HepG2 (cell line): ENCODE results near the gene DNM1L. TPM values are rescaled to one million over a fixed set of nuclear protein-coding genes. Genes with fewer than 3 reads are reported as not detected.

Experiments
- ATAC-seq: fragments of 200-7000 bp; cut with Tn5 transposase; 3 replicates; pipeline ENCODE4 v1.9.1; 2020; ENCODE audit warnings: mild to moderate bottlenecking, moderate library complexity
- BruUV-seq: library from RNA; stranded (reverse); fragments of 400-500 nt; replicated peaks from 2 replicates; lab custom pipeline; 2021; lab: Mats Ljungman, UMichigan
- CTCF ChIA-PET: fragments of 300-600 bp; formaldehyde crosslinking; extraction: SDS; loops from one replicate; lab custom pipeline; 2021; ENCODE audit warnings: low total read pairs, inconsistent platforms, low intra/inter-chr PET ratio; lab: Yijun Ruan, JAX
- POLR2A ChIA-PET: fragments of 350-600 bp; sonication (Branson Sonifier 250); formaldehyde crosslinking; loops from one replicate; lab custom pipeline; 2020; ENCODE audit warnings: antibody characterized with exemption, inconsistent platforms; lab: Yijun Ruan, JAX
- DNase-seq: peaks from one replicate; pipeline ENCODE4 v3.0.0-alpha.2; 2015; ENCODE audit warnings: low spot score
- FAIRE-seq: peaks from 3 replicates; lab custom pipeline; 2011; peaks lifted over from hg19 to GRCh38; lab: Jason Lieb, UNC
- H2AFZ ChIP-seq: one replicate; pipeline ENCODE4 v1.6.1; 2011; ENCODE audit warnings: low read length, inconsistent platforms
- H3K27ac ChIP-seq: fragments of 300-600 bp; 3 replicates; pipeline ENCODE4 v1.8.0; 2011; ENCODE audit warnings: mixed run types, mild to moderate bottlenecking, mixed read lengths, low read length, inconsistent platforms; ENCODE audit not compliant: insufficient read depth; ENCODE audit errors: extremely low read length
- H3K27me3 ChIP-seq, 2 experiments: fragments of 200-600 bp in 1 of 2; 2 replicates in 1 of 2; 3 replicates in 1 of 2; pipeline versions ENCODE4 v1.6.0 to v1.8.0; 2011; ENCODE audit warnings: low read length in 2 of 2, mild to moderate bottlenecking in 2 of 2, moderate library complexity in 2 of 2, inconsistent platforms in 1 of 2; ENCODE audit not compliant: insufficient read depth in 2 of 2, control insufficient read depth in 1 of 2
- H3K36me3 ChIP-seq, 2 experiments: fragments of 200-600 bp in 1 of 2; replicated peaks in 1 of 2; 2 replicates in 1 of 2; 3 replicates in 1 of 2; pipeline versions ENCODE4 v1.5.1 to v1.8.0; 2011; ENCODE audit warnings: low read length in 2 of 2, inconsistent platforms in 1 of 2; ENCODE audit not compliant: insufficient read depth in 2 of 2, control insufficient read depth in 1 of 2
- H3K4me1 ChIP-seq: 2 replicates; pipeline ENCODE4 v1.5.1; 2012; ENCODE audit warnings: low read length, inconsistent platforms; ENCODE audit not compliant: insufficient read depth
- H3K4me2 ChIP-seq: 2 replicates; pipeline ENCODE4 v1.6.0; 2011; ENCODE audit warnings: low read depth, low read length, inconsistent platforms
- H3K4me3 ChIP-seq, 3 experiments: fragments of 200-600 bp in 1 of 3; sonication (generic), shearing (Covaris generic) in 1 of 3; replicated peaks in 1 of 3; 2 replicates each; pipeline ENCODE4 v1.5.1; 2011 to 2016; ENCODE audit warnings: low read length in 3 of 3, inconsistent platforms in 2 of 3, low read depth in 2 of 3, mild to moderate bottlenecking in 2 of 3, control low read depth in 1 of 3, mixed read lengths in 1 of 3; ENCODE audit not compliant: insufficient read depth in 1 of 3
- H3K79me2 ChIP-seq: one replicate; pipeline ENCODE4 v1.6.1; 2011; ENCODE audit warnings: low read length, inconsistent platforms; ENCODE audit not compliant: insufficient read depth
- H3K9ac ChIP-seq: 2 replicates; pipeline ENCODE4 v1.6.0; 2011; ENCODE audit warnings: mild to moderate bottlenecking, low read depth, low read length, inconsistent platforms; ENCODE audit not compliant: insufficient read depth
- H3K9me3 ChIP-seq: 2 replicates; pipeline ENCODE4 v1.5.1; 2012; ENCODE audit warnings: mild to moderate bottlenecking, low read length
- H4K20me1 ChIP-seq: 2 replicates; pipeline ENCODE4 v1.6.0; 2011; ENCODE audit warnings: inconsistent platforms, mild to moderate bottlenecking, low read length, moderate library complexity; ENCODE audit not compliant: insufficient read depth
- GLMP ChIP-seq: sonication (generic); formaldehyde crosslinking; IDR thresholded peaks from 2 replicates; pipeline ENCODE4 v1.9.0; 2021; ENCODE audit warnings: missing genetic modification reagents, mild to moderate bottlenecking, borderline replicate concordance
- MTF1 ChIP-seq: sonication (generic); formaldehyde crosslinking; IDR thresholded peaks from 2 replicates; pipeline ENCODE4 v1.5.0; 2020; ENCODE audit warnings: missing genetic modification reagents
- NAIF1 ChIP-seq: sonication (generic); formaldehyde crosslinking; IDR thresholded peaks from 2 replicates; pipeline ENCODE4 v1.5.0; 2020; ENCODE audit warnings: mild to moderate bottlenecking, missing genetic modification reagents, borderline replicate concordance
- NKX3-1 ChIP-seq: sonication (generic); formaldehyde crosslinking; IDR thresholded peaks from 2 replicates; pipeline ENCODE4 v1.5.0; 2020; ENCODE audit warnings: missing genetic modification reagents
- SIN3B ChIP-seq: fragments of 150-350 bp; IDR thresholded peaks from 2 replicates; pipeline ENCODE4 v1.6.1; 2014; ENCODE audit warnings: low read length
- SP140L ChIP-seq: sonication (generic); formaldehyde crosslinking; IDR thresholded peaks from 2 replicates; pipeline ENCODE4 v1.4.0; 2020; ENCODE audit warnings: missing genetic modification reagents, borderline replicate concordance
- THAP9 ChIP-seq: sonication (generic); formaldehyde crosslinking; IDR thresholded peaks from 2 replicates; pipeline ENCODE4; 2020; ENCODE audit warnings: missing genetic modification reagents, mild to moderate bottlenecking, borderline replicate concordance
- ZBTB49 ChIP-seq: sonication (generic); formaldehyde crosslinking; IDR thresholded peaks from 2 replicates; pipeline ENCODE4 v1.4.0; 2020; ENCODE audit warnings: missing genetic modification reagents, borderline replicate concordance
- ZMAT5 ChIP-seq: sonication (generic); formaldehyde crosslinking; IDR thresholded peaks from 2 replicates; pipeline ENCODE4 v1.5.0; 2020; ENCODE audit warnings: mild to moderate bottlenecking, low read depth, missing genetic modification reagents, borderline replicate concordance
- ZNF225 ChIP-seq: sonication (generic); formaldehyde crosslinking; IDR thresholded peaks from 2 replicates; pipeline ENCODE4 v1.4.0; 2020; ENCODE audit warnings: mild to moderate bottlenecking, missing genetic modification reagents
- ZNF337 ChIP-seq: sonication (generic); formaldehyde crosslinking; IDR thresholded peaks from 2 replicates; pipeline ENCODE4 v1.5.1; 2020; ENCODE audit warnings: missing genetic modification reagents, low read depth, mild to moderate bottlenecking, borderline replicate concordance
- ZNF549 ChIP-seq: sonication (generic); formaldehyde crosslinking; IDR thresholded peaks from 2 replicates; pipeline ENCODE4 v1.5.0; 2020; ENCODE audit warnings: missing genetic modification reagents
- ZNF7 ChIP-seq: IDR thresholded peaks from 2 replicates; pipeline ENCODE4 v1.6.1; 2016; ENCODE audit warnings: missing biosample characterization, missing genetic modification reagents
- WGBS: methylation state at CpG from one replicate; pipeline ENCODE4 v1.1.6; 2017; ENCODE audit warnings: low lambda C conversion rate; 5-methylcytosine and 5-hydroxymethylcytosine counted together
- in situ Hi-C: cut with HindIII; loops from 2 replicates; pipeline ENCODE4 v1.10.0; 2017; ENCODE audit warnings: low pct_unique_long_range_greater_than_20kb; ENCODE audit not compliant: extremely low pct_ligation_motif_present
- intact Hi-C: fragments of 100-400 bp; cut with micrococcal nuclease; formaldehyde crosslinking; loops from one replicate; pipeline ENCODE4 v1.10.0; 2022; ENCODE audit not compliant: unreplicated experiment
- polyA plus RNA-seq, 8 experiments: library from polyadenylated mRNA; depleted of rRNA in 3 of 8; stranded (reverse) in 7 of 8; unstranded in 1 of 8; fragments of >200 nt; fragmentation: Illumina TruSeq in 4 of 8; extraction: Trizol in 4 of 8; gene quantifications; 2 replicates each; pipeline versions ENCODE4 v1.2.1 to v1.2.3, GENCODE V29; 2011 to 2016; ENCODE audit warnings: low read depth in 4 of 8, missing spikeins in 1 of 8, mixed read lengths in 1 of 8; ENCODE audit not compliant: insufficient read depth in 1 of 8
- total RNA-seq, 5 experiments: library from RNA; depleted of rRNA; stranded (reverse); fragments of >200 nt; fragmentation: Illumina TruSeq; extraction: Trizol; gene quantifications; 2 replicates each; pipeline ENCODE4 v1.2.3, GENCODE V29; 2016; ENCODE audit warnings: low read depth in 1 of 5

The DNM1L gene
- total and polyA plus RNA-seq, 2 of the 13 experiments (the other 11 are each of a cell fraction or from before 2014, with no cell fraction given) = 35.9 to 65.8 TPM

GRCh38 chr12:32736445-32736844 is 57.3 kb downstream of the DNM1L start:
- ChIA-PET CTCF (no interaction called here), POLR2A (interaction anchor here (1.3 kb wide), 1 partner anchor 18 kb away, joined by 3 read pairs; no protein-coding TSS in a partner anchor)
- TF ChIP-seq MTF1 (CRISPR knock-in tag) = no peak
- no peak for TF ChIP-seq ZNF549 (CRISPR knock-in tag)
- no peak for TF ChIP-seq ZNF225 (CRISPR knock-in tag)
- TF ChIP-seq ZBTB49 (CRISPR knock-in tag) = no peak
- TF ChIP-seq THAP9 (CRISPR knock-in tag) = no peak
- TF ChIP-seq ZNF337 (CRISPR knock-in tag) = no peak
- no peak for TF ChIP-seq GLMP (CRISPR knock-in tag)
- no peak for TF ChIP-seq SP140L
- no peak for TF ChIP-seq NKX3-1 (CRISPR knock-in tag)
- no peak for TF ChIP-seq NAIF1
- TF ChIP-seq ZNF7 (CRISPR knock-in tag) = no peak
- TF ChIP-seq SIN3B = no peak
- TF ChIP-seq ZMAT5 (CRISPR knock-in tag) = no peak
- no peaks in the 10 kb centered on the region for H3K27me3 ChIP-seq
- peaks cover 3 to 65% of the 10 kb centered on the region in 2 experiments; a peak in 4 of 5 replicates for H3K36me3 ChIP-seq
- in situ Hi-C loops = no loop called here
- 97% methylated on average over 3 of the region's 3 CpGs for WGBS
- no peak for FAIRE-seq
- no peaks in the 10 kb centered on the region for H3K4me1 ChIP-seq
- no peak overlapping the region for H3K4me3 ChIP-seq
- DNase-seq = no peak
- no peaks in the 10 kb centered on the region for H4K20me1 ChIP-seq
- intact Hi-C loops = no loop called here
- H2AFZ ChIP-seq = no peak overlapping the region
- no peaks in the 10 kb centered on the region for H3K9me3 ChIP-seq
- H3K4me2 ChIP-seq = no peak overlapping the region
- no peak overlapping the region for H3K27ac ChIP-seq
- H3K79me2 ChIP-seq = no peaks in the 10 kb centered on the region
- no peak overlapping the region for H3K9ac ChIP-seq
- BruUV-seq = no TSS peak
- ATAC-seq = no peak
